ENCODE results near the gene ZNF428. TPM values are rescaled to one million over a fixed set of nuclear protein-coding genes. Genes with fewer than 3 reads are reported as not detected.
A peak's percentile ranks its signal among the peaks of the same experiment; 100 is the strongest.

ZNF428 gene
- total RNA-seq, 1 donor from 2014 or later, result 114 TPM

GRCh38 chr19:43648633-43649032 is 29.2 kb upstream of the ZNF428 start:
- DNase-seq (ENCODE audit: low read depth, low spot score), result no peak
- Mint-ChIP-seq H3K4me1 (peaks cover 5% of the 10 kb centered on the region), H3K36me3 (ENCODE audit: low read depth) (peaks cover 28% of the 10 kb centered on the region), H3K27ac (ENCODE audit: unreplicated experiment) (no peak overlapping the region), H3K4me3 (no peak overlapping the region), H3K9me3 (no peaks in the 10 kb centered on the region), H3K27me3 (ENCODE audit: low read depth) (no peaks in the 10 kb centered on the region)
- TF ChIP-seq, protein P1, sequence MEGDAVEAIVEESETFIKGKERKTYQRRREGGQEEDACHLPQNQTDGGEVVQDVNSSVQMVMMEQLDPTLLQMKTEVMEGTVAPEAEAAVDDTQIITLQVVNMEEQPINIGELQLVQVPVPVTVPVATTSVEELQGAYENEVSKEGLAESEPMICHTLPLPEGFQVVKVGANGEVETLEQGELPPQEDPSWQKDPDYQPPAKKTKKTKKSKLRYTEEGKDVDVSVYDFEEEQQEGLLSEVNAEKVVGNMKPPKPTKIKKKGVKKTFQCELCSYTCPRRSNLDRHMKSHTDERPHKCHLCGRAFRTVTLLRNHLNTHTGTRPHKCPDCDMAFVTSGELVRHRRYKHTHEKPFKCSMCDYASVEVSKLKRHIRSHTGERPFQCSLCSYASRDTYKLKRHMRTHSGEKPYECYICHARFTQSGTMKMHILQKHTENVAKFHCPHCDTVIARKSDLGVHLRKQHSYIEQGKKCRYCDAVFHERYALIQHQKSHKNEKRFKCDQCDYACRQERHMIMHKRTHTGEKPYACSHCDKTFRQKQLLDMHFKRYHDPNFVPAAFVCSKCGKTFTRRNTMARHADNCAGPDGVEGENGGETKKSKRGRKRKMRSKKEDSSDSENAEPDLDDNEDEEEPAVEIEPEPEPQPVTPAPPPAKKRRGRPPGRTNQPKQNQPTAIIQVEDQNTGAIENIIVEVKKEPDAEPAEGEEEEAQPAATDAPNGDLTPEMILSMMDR (conservative IDR thresholded peaks at IDR 0.05), result no peak

GRCh38 chr19:43644181-43644580 is 24.8 kb upstream of the ZNF428 start:
- H3K4me3 Mint-ChIP-seq, result no peak overlapping the region
- peaks cover 18% of the 10 kb centered on the region for H3K36me3 Mint-ChIP-seq (ENCODE audit: low read depth)
- TF ChIP-seq, protein P1 (conservative IDR thresholded peaks at IDR 0.05), result no peak
- peaks cover 4% of the 10 kb centered on the region for H3K27me3 Mint-ChIP-seq (ENCODE audit: low read depth)
- peaks cover 8% of the 10 kb centered on the region for H3K4me1 Mint-ChIP-seq
- no peak for DNase-seq (ENCODE audit: low read depth, low spot score)
- no peaks in the 10 kb centered on the region for H3K9me3 Mint-ChIP-seq
- no peak overlapping the region for H3K27ac Mint-ChIP-seq (ENCODE audit: unreplicated experiment)

DNA sequence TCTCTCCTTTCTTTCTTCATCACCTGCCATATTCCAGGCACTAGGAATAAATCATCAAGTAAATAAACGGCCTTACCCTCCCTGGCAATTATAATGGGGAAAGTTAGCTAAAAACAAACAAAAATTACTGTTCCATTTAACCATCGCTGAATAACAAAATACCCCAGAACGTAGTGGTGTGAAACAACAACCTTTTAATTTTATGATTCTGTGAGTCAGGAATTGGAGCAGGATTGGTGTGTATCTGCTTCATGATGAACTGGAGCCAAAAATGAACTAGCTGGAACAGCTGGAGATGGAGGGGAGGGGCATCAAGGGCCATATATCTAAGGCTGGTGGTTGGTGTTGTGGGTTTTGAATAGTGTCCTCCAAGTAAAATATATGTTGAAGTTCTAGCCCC is 23.9 kb upstream of the ZNF428 start:
- peaks cover 4% of the 10 kb centered on the region for H3K27me3 Mint-ChIP-seq (ENCODE audit: low read depth)
- DNase-seq (ENCODE audit: low read depth, low spot score), result no peak
- H3K27ac Mint-ChIP-seq (ENCODE audit: unreplicated experiment), result no peak overlapping the region
- peaks cover 16% of the 10 kb centered on the region for H3K4me1 Mint-ChIP-seq
- H3K4me3 Mint-ChIP-seq, result peak overlapping the region; percentile 68
- peaks cover 15% of the 10 kb centered on the region for H3K36me3 Mint-ChIP-seq (ENCODE audit: low read depth)
- TF ChIP-seq, protein P1 (conservative IDR thresholded peaks at IDR 0.05), result no peak
- no peaks in the 10 kb centered on the region for H3K9me3 Mint-ChIP-seq

- Mint-ChIP-seq H3K4me3 (peak overlapping the region; percentile 72), H3K4me1 (peaks cover 24% of the 10 kb centered on the region), H3K9me3 (no peaks in the 10 kb centered on the region), H3K27ac (ENCODE audit: unreplicated experiment) (no peak overlapping the region), H3K36me3 (ENCODE audit: low read depth) (peaks cover 12% of the 10 kb centered on the region), H3K27me3 (ENCODE audit: low read depth) (peaks cover 4% of the 10 kb centered on the region)
- no peak for DNase-seq (ENCODE audit: low read depth, low spot score)
- TF ChIP-seq, protein P1 (conservative IDR thresholded peaks at IDR 0.05), result no peak
Observed at GRCh38 chr19:43642531-43642930, 23.1 kb upstream of the ZNF428 start.

DNA sequence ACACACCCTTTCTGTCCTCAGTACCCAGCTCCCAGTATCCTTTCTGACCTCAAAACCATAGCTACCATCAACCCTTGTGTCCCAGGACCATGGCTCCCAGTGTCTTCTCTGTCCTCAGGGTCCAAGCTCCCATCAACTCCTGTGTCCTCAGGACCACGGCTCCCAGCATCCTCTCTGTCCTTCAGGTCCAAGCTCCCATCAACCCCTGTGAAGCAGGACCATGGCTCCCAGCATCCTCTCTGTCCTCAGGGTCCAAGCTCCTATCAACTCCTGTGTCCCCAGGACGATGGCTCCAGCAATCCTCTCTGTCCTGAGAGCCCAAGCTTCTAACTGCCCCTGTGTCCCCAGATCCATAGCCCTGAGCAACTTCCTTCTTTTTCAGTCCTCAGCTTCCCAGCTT is 21.9 kb upstream of the ZNF428 start:
- Mint-ChIP-seq H3K27me3 (ENCODE audit: low read depth) (peaks cover 4% of the 10 kb centered on the region), H3K4me3 (peak overlapping the region; percentile 89), H3K4me1 (peaks cover 33% of the 10 kb centered on the region), H3K9me3 (no peaks in the 10 kb centered on the region), H3K36me3 (ENCODE audit: low read depth) (peaks cover 4% of the 10 kb centered on the region), H3K27ac (ENCODE audit: unreplicated experiment) (peak overlapping the region; percentile 40)
- DNase-seq (ENCODE audit: low read depth, low spot score), result no peak
- TF ChIP-seq, protein P1 (conservative IDR thresholded peaks at IDR 0.05), result no peak

GRCh38 chr19:43640424-43640757 is 21.0 kb upstream of the ZNF428 start:
- peaks cover 4% of the 10 kb centered on the region for H3K27me3 Mint-ChIP-seq (ENCODE audit: low read depth)
- H3K4me3 Mint-ChIP-seq, result peak overlapping the region; percentile 82
- DNase-seq (ENCODE audit: low read depth, low spot score), result no peak
- H3K27ac Mint-ChIP-seq (ENCODE audit: unreplicated experiment), result no peak overlapping the region
- H3K4me1 Mint-ChIP-seq, result peaks cover 35% of the 10 kb centered on the region
- peaks cover 2% of the 10 kb centered on the region for H3K36me3 Mint-ChIP-seq (ENCODE audit: low read depth)
- TF ChIP-seq, protein P1 (conservative IDR thresholded peaks at IDR 0.05), result no peak
- H3K9me3 Mint-ChIP-seq, result no peaks in the 10 kb centered on the region
